HEK293 (cell line): ENCODE data around the gene KLHL17.

Experiments
- FEZF1 ChIP-seq: fragments of 450-650 bp; formaldehyde crosslinking; IDR thresholded peaks from 2 replicates; pipeline ENCODE4 v1.5.1; 2016; ENCODE audit warnings: missing biosample characterization, missing genetic modification characterization
- OVOL3 ChIP-seq: fragments of 450-650 bp; formaldehyde crosslinking; IDR thresholded peaks from 2 replicates; pipeline ENCODE4 v1.5.1; 2016; ENCODE audit warnings: missing biosample characterization, missing genetic modification characterization
- REPIN1 ChIP-seq: fragments of 450-650 bp; formaldehyde crosslinking; IDR thresholded peaks from 2 replicates; pipeline ENCODE4 v1.5.1; 2017; ENCODE audit warnings: missing biosample characterization, missing genetic modification characterization, low read depth
- YY1 ChIP-seq: fragments of 450-650 bp; formaldehyde crosslinking; IDR thresholded peaks from 2 replicates; pipeline ENCODE4 v1.5.1; 2018; ENCODE audit warnings: missing biosample characterization, missing genetic modification characterization
- ZFHX2 ChIP-seq: fragments of 450-650 bp; formaldehyde crosslinking; conservative IDR thresholded peaks from 2 replicates; pipeline ENCODE4 v1.5.1; 2016; ENCODE audit warnings: missing biosample characterization, missing genetic modification characterization
- ZFP37 ChIP-seq: fragments of 450-650 bp; formaldehyde crosslinking; IDR thresholded peaks from 2 replicates; pipeline ENCODE4 v1.5.1; 2016; ENCODE audit warnings: missing biosample characterization, missing genetic modification characterization
- ZFP41 ChIP-seq: fragments of 450-650 bp; formaldehyde crosslinking; IDR thresholded peaks from 2 replicates; pipeline ENCODE4 v1.5.1; 2016; ENCODE audit warnings: missing biosample characterization, missing genetic modification characterization, borderline replicate concordance
- ZNF155 ChIP-seq: fragments of 450-650 bp; formaldehyde crosslinking; IDR thresholded peaks from 2 replicates; pipeline ENCODE4 v1.5.1; 2016; ENCODE audit warnings: missing biosample characterization, missing genetic modification characterization
- ZNF157 ChIP-seq: fragments of 450-650 bp; formaldehyde crosslinking; IDR thresholded peaks from 2 replicates; pipeline ENCODE4 v1.5.1; 2016; ENCODE audit warnings: missing biosample characterization, missing genetic modification characterization
- ZNF169 ChIP-seq: fragments of 450-650 bp; formaldehyde crosslinking; IDR thresholded peaks from 2 replicates; pipeline ENCODE4 v1.5.1; 2016; ENCODE audit warnings: missing biosample characterization, missing genetic modification characterization
- ZNF184 ChIP-seq: fragments of 450-650 bp; IDR thresholded peaks from 2 replicates; pipeline ENCODE4 v1.5.1; 2018; ENCODE audit warnings: missing biosample characterization, mild to moderate bottlenecking, missing genetic modification characterization
- ZNF416 ChIP-seq: fragments of 450-650 bp; formaldehyde crosslinking; IDR thresholded peaks from 2 replicates; pipeline ENCODE4 v1.5.1; 2016; ENCODE audit warnings: missing biosample characterization, missing genetic modification characterization
- ZNF426 ChIP-seq: fragments of 450-650 bp; formaldehyde crosslinking; IDR thresholded peaks from 2 replicates; pipeline ENCODE4 v1.5.1; 2017; ENCODE audit warnings: missing biosample characterization, missing genetic modification characterization, mild to moderate bottlenecking, inconsistent platforms, moderate library complexity
- ZNF433 ChIP-seq: fragments of 450-650 bp; formaldehyde crosslinking; IDR thresholded peaks from 2 replicates; pipeline ENCODE4 v1.5.1; 2016; ENCODE audit warnings: missing biosample characterization, missing genetic modification characterization, low read depth
- ZNF48 ChIP-seq: fragments of 450-650 bp; formaldehyde crosslinking; IDR thresholded peaks from 2 replicates; pipeline ENCODE4 v1.5.1; 2016; ENCODE audit warnings: missing biosample characterization, missing genetic modification characterization
- ZNF501 ChIP-seq: fragments of 450-650 bp; formaldehyde crosslinking; IDR thresholded peaks from 2 replicates; pipeline ENCODE4 v1.5.1; 2016; ENCODE audit warnings: missing biosample characterization, missing genetic modification characterization
- ZNF521 ChIP-seq: fragments of 450-650 bp; formaldehyde crosslinking; IDR thresholded peaks from 2 replicates; pipeline ENCODE4 v1.5.1; 2017; ENCODE audit warnings: missing biosample characterization, mild to moderate bottlenecking, missing genetic modification characterization
- ZNF544 ChIP-seq: fragments of 450-650 bp; formaldehyde crosslinking; IDR thresholded peaks from 2 replicates; pipeline ENCODE4 v1.5.0; 2017; ENCODE audit warnings: missing biosample characterization, missing genetic modification characterization
- ZNF549 ChIP-seq: fragments of 450-650 bp; IDR thresholded peaks from 2 replicates; pipeline ENCODE4 v1.5.1; 2018; ENCODE audit warnings: missing biosample characterization, missing genetic modification characterization, mild to moderate bottlenecking, inconsistent platforms, moderate library complexity
- ZNF560 ChIP-seq: fragments of 450-650 bp; formaldehyde crosslinking; IDR thresholded peaks from 2 replicates; pipeline ENCODE4 v1.5.1; 2017; ENCODE audit warnings: missing biosample characterization, missing genetic modification characterization, borderline replicate concordance
- ZNF561 ChIP-seq: fragments of 450-650 bp; IDR thresholded peaks from 2 replicates; pipeline ENCODE4 v1.5.1; 2018; ENCODE audit warnings: missing biosample characterization, missing genetic modification characterization, borderline replicate concordance
- ZNF610 ChIP-seq: fragments of 450-650 bp; formaldehyde crosslinking; IDR thresholded peaks from 2 replicates; pipeline ENCODE4 v1.5.1; 2016; ENCODE audit warnings: missing biosample characterization, missing genetic modification characterization, borderline replicate concordance
- ZNF623 ChIP-seq: fragments of 450-650 bp; formaldehyde crosslinking; IDR thresholded peaks from 2 replicates; pipeline ENCODE4 v1.5.1; 2016; ENCODE audit warnings: missing biosample characterization, missing genetic modification characterization
- ZNF670 ChIP-seq: fragments of 450-650 bp; formaldehyde crosslinking; IDR thresholded peaks from 2 replicates; pipeline ENCODE4 v1.5.1; 2016; ENCODE audit warnings: missing biosample characterization, missing genetic modification characterization, low read depth
- ZNF785 ChIP-seq: fragments of 450-650 bp; formaldehyde crosslinking; IDR thresholded peaks from 2 replicates; pipeline ENCODE4 v1.5.1; 2016; ENCODE audit warnings: missing biosample characterization, missing genetic modification characterization
- ZNF843 ChIP-seq: fragments of 450-650 bp; formaldehyde crosslinking; IDR thresholded peaks from 2 replicates; pipeline ENCODE4 v1.5.1; 2016; ENCODE audit warnings: missing biosample characterization, missing genetic modification characterization
- ZSCAN16 ChIP-seq: fragments of 450-650 bp; formaldehyde crosslinking; IDR thresholded peaks from 2 replicates; pipeline ENCODE4 v1.5.1; 2016; ENCODE audit warnings: missing biosample characterization, missing genetic modification characterization
- ZSCAN30 ChIP-seq: fragments of 450-650 bp; IDR thresholded peaks from 2 replicates; pipeline ENCODE4 v1.5.1; 2018; ENCODE audit warnings: missing biosample characterization, mild to moderate bottlenecking, missing genetic modification characterization, moderate library complexity
- TF ChIP-seq, protein P1 (sequence below): fragments of 450-650 bp; formaldehyde crosslinking; optimal IDR thresholded peaks from 2 replicates; pipeline ENCODE3; 2016; ENCODE audit warnings: missing biosample characterization, mild to moderate bottlenecking, missing genetic modification characterization
- TF ChIP-seq, protein P2 (sequence below): fragments of 450-650 bp; formaldehyde crosslinking; IDR thresholded peaks from 2 replicates; pipeline ENCODE4 v1.5.1; 2017; ENCODE audit warnings: missing biosample characterization, missing genetic modification characterization
- TF ChIP-seq, protein P3 (sequence below): fragments of 450-650 bp; formaldehyde crosslinking; IDR thresholded peaks from 2 replicates; pipeline ENCODE4 v1.5.1; 2016; ENCODE audit warnings: missing biosample characterization, missing genetic modification characterization
- TF ChIP-seq, protein P4 (sequence below): fragments of 450-650 bp; formaldehyde crosslinking; IDR thresholded peaks from 2 replicates; pipeline ENCODE4 v1.5.1; 2016; ENCODE audit warnings: missing biosample characterization, missing genetic modification characterization
- TF ChIP-seq, protein P5 (sequence below): fragments of 450-650 bp; formaldehyde crosslinking; IDR thresholded peaks from 2 replicates; pipeline ENCODE4 v1.5.1; 2016; ENCODE audit warnings: missing biosample characterization, missing genetic modification characterization

KLHL17 gene

DNA sequence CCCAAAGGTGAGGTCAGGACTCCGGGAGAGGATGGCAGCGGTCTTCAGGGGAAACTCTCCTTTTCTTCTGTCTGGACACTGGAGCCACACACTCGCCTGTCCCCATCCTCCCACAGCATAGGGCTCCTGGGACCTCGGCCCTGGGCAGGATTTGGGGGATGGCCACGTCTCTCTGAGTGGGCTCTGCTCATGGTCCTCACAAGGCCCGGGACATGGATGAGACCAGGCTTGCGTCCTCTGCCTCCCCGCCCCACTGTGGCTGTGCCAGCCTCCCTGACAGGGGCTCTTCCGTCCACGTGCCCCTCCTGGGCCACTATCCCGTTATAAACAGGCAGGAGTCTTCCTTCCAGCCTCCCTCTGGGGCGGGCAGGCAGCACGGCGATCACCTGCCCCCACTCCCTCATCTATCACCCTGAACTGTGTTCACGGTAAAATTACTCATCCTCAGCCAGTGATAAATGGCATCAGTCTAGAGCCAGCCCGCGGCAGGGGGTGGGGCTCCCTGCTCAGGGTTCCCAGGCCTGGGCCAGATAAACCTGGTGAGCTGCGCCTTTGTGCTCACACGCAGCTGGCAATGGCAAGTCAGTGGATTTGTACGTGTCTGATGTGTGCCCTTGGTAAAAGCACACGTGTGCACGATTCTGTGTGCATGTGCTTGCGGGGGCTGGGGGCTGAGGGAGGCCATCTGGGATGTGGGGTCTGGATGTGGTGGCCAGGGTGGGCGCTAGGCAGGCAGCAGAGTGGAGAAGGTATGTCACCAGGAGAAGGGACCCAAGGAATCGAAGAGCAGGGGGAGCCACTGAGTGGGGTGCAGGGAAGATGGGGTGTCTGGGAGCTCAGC is 49.3 kb upstream of the KLHL17 start (continued):
- TF ChIP-seq OVOL3 (tag by site-specific recombination) (peak; percentile 58; the same call in 1 of the 2 replicates), ZNF785 (tag by site-specific recombination) (no peak), ZNF426 (tag by site-specific recombination) (no peak), ZNF549 (no peak), FEZF1 (no peak; the same call in 1 of the 2 replicates), ZNF843 (tag by site-specific recombination) (peak; percentile 63; the same call in 1 of the 2 replicates), YY1 (tag by site-specific recombination) (no peak), ZNF610 (tag by site-specific recombination) (no peak), ZNF416 (tag by site-specific recombination) (no peak), ZNF521 (tag by site-specific recombination) (no peak), ZNF501 (tag by site-specific recombination) (no peak; the same call in 1 of the 2 replicates), ZFHX2 (tag by site-specific recombination) (no peak), ZNF623 (tag by site-specific recombination) (no peak), ZFP37 (tag by site-specific recombination) (peak; percentile 85; the same call in 1 of the 2 replicates), ZNF561 (tag by site-specific recombination) (no peak; the same call in 1 of the 2 replicates), ZNF155 (no peak), ZNF169 (tag by site-specific recombination) (no peak), REPIN1 (tag by site-specific recombination) (no peak), ZNF157 (no peak), ZNF560 (tag by site-specific recombination) (no peak), ZNF184 (tag by site-specific recombination) (no peak), ZSCAN16 (tag by site-specific recombination) (no peak), ZNF48 (tag by site-specific recombination) (no peak), ZNF433 (no peak), ZSCAN30 (tag by site-specific recombination) (no peak), ZFP41 (tag by site-specific recombination) (no peak), ZNF670 (tag by site-specific recombination) (no peak), ZNF544 (tag by site-specific recombination) (no peak)
- TF ChIP-seq, protein P1, sequence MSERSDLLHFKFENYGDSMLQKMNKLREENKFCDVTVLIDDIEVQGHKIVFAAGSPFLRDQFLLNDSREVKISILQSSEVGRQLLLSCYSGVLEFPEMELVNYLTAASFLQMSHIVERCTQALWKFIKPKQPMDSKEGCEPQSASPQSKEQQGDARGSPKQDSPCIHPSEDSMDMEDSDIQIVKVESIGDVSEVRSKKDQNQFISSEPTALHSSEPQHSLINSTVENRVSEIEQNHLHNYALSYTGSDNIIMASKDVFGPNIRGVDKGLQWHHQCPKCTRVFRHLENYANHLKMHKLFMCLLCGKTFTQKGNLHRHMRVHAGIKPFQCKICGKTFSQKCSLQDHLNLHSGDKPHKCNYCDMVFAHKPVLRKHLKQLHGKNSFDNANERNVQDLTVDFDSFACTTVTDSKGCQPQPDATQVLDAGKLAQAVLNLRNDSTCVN (tag by site-specific recombination): no peak
- TF ChIP-seq, protein P2, sequence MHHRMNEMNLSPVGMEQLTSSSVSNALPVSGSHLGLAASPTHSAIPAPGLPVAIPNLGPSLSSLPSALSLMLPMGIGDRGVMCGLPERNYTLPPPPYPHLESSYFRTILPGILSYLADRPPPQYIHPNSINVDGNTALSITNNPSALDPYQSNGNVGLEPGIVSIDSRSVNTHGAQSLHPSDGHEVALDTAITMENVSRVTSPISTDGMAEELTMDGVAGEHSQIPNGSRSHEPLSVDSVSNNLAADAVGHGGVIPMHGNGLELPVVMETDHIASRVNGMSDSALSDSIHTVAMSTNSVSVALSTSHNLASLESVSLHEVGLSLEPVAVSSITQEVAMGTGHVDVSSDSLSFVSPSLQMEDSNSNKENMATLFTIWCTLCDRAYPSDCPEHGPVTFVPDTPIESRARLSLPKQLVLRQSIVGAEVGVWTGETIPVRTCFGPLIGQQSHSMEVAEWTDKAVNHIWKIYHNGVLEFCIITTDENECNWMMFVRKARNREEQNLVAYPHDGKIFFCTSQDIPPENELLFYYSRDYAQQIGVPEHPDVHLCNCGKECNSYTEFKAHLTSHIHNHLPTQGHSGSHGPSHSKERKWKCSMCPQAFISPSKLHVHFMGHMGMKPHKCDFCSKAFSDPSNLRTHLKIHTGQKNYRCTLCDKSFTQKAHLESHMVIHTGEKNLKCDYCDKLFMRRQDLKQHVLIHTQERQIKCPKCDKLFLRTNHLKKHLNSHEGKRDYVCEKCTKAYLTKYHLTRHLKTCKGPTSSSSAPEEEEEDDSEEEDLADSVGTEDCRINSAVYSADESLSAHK (tag by site-specific recombination): no peak
- TF ChIP-seq, protein P3, sequence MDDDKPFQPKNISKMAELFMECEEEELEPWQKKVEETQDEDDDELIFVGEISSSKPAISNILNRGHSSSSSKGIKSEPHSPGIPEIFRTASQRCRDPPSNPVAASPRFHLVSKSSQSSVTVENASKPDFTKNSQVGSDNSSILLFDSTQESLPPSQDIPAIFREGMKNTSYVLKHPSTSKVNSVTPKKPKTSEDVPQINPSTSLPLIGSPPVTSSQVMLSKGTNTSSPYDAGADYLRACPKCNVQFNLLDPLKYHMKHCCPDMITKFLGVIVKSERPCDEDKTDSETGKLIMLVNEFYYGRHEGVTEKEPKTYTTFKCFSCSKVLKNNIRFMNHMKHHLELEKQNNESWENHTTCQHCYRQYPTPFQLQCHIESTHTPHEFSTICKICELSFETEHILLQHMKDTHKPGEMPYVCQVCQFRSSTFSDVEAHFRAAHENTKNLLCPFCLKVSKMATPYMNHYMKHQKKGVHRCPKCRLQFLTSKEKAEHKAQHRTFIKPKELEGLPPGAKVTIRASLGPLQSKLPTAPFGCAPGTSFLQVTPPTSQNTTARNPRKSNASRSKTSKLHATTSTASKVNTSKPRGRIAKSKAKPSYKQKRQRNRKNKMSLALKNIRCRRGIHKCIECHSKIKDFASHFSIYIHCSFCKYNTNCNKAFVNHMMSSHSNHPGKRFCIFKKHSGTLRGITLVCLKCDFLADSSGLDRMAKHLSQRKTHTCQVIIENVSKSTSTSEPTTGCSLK (tag by site-specific recombination): no peak
- TF ChIP-seq, protein P4, sequence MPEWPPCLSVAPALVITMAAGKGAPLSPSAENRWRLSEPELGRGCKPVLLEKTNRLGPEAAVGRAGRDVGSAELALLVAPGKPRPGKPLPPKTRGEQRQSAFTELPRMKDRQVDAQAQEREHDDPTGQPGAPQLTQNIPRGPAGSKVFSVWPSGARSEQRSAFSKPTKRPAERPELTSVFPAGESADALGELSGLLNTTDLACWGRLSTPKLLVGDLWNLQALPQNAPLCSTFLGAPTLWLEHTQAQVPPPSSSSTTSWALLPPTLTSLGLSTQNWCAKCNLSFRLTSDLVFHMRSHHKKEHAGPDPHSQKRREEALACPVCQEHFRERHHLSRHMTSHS (tag by site-specific recombination): no peak
- TF ChIP-seq, protein P5, sequence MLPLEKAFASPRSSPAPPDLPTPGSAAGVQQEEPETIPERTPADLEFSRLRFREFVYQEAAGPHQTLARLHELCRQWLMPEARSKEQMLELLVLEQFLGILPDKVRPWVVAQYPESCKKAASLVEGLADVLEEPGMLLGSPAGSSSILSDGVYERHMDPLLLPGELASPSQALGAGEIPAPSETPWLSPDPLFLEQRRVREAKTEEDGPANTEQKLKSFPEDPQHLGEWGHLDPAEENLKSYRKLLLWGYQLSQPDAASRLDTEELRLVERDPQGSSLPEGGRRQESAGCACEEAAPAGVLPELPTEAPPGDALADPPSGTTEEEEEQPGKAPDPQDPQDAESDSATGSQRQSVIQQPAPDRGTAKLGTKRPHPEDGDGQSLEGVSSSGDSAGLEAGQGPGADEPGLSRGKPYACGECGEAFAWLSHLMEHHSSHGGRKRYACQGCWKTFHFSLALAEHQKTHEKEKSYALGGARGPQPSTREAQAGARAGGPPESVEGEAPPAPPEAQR (tag by site-specific recombination): no peak
